RPMI8226 (cell line): ENCODE measurements around the gene NPTXR.

Experiments used
- DNase-seq: peaks from one replicate; pipeline ENCODE4 v3.0.0-alpha.2; 2015

NPTXR gene

GRCh38 chr22:38843657-38844314 is at the start of gene NPTXR:
Gene NPTXR, minus strand, starts transcription at chr22:38844028.
- DNase-seq: peak; percentile 81

GRCh38 chr22:38891256-38891655 is 47.4 kb upstream of the NPTXR start:
- no peak for DNase-seq

GRCh38 chr22:38890377-38890776 is 46.5 kb upstream of the NPTXR start:
- no peak for DNase-seq

- no peak for DNase-seq
Observed at GRCh38 chr22:38886333-38886732, 42.5 kb upstream of the NPTXR start.

GRCh38 chr22:38882972-38883622 is 39.3 kb upstream of the NPTXR start:
- DNase-seq: no peak

GRCh38 chr22:38881997-38882879 is 38.4 kb upstream of the NPTXR start:
- no peak for DNase-seq

GRCh38 chr22:38881464-38881871 is 37.6 kb upstream of the NPTXR start:
- DNase-seq: no peak

- no peak for DNase-seq
Observed at GRCh38 chr22:38879961-38880360, 36.1 kb upstream of the NPTXR start.

GRCh38 chr22:38879108-38879729 is 35.4 kb upstream of the NPTXR start:
- no peak for DNase-seq

GRCh38 chr22:38878001-38878400 is 34.2 kb upstream of the NPTXR start:
- no peak for DNase-seq

- DNase-seq: no peak
Observed at GRCh38 chr22:38874529-38875222, 30.8 kb upstream of the NPTXR start.

- peak; percentile 35 for DNase-seq
Observed at GRCh38 chr22:38873469-38874411, 29.9 kb upstream of the NPTXR start.

- DNase-seq: peak; percentile 2
Observed at GRCh38 chr22:38872831-38873248, 29.0 kb upstream of the NPTXR start.

GRCh38 chr22:38872172-38872830 is 28.5 kb upstream of the NPTXR start, which contains the start of gene CBX6:
Gene CBX6, minus strand, starts transcription at chr22:38872216. Its CDS starts 26 bp downstream, at chr22:38872190.
- peak; percentile 96 for DNase-seq

GRCh38 chr22:38871360-38872171 is 27.7 kb upstream of the NPTXR start:
- peak; percentile 47 for DNase-seq

GRCh38 chr22:38870791-38871359 is 27.0 kb upstream of the NPTXR start:
- DNase-seq: no peak

GRCh38 chr22:38870312-38870741 is 26.5 kb upstream of the NPTXR start:
- DNase-seq: peak; percentile 87

GRCh38 chr22:38869663-38870062 is 25.8 kb upstream of the NPTXR start:
- no peak for DNase-seq

GRCh38 chr22:38868886-38869381 is 25.1 kb upstream of the NPTXR start:
- DNase-seq: peak; percentile 85
